Inflammatory macrophage (primary cell): ENCODE results near the gene GDF10.

Source experiments
- DNase-seq, 2 donors: peaks; one replicate each; pipeline ENCODE4 v3.0.0-alpha.2; 2020 to 2022

The GDF10 gene

GRCh38 chr10:47357131-47357582 lies 57.2 kb downstream of the GDF10 start:
- no peak for DNase-seq

GRCh38 chr10:47357911-47358310 lies 57.9 kb downstream of the GDF10 start:
- no peak for DNase-seq

GRCh38 chr10:47358457-47358856 lies 58.5 kb downstream of the GDF10 start:
- no peak for DNase-seq

GRCh38 chr10:47359101-47359500 lies 59.1 kb downstream of the GDF10 start:
- DNase-seq = no peak

GRCh38 chr10:47359626-47360418 lies 59.8 kb downstream of the GDF10 start:
- no peak for DNase-seq

- no peak for DNase-seq
Measured at GRCh38 chr10:47360419-47361040, 60.5 kb downstream of the GDF10 start.

GRCh38 chr10:47361293-47361692 lies 61.3 kb downstream of the GDF10 start:
- peak; percentile 39 to 45 for DNase-seq

- no peak for DNase-seq
Measured at GRCh38 chr10:47362199-47362598, 62.2 kb downstream of the GDF10 start.
